Large intestine (tissue), 3 donors: Measurements from ENCODE around the gene FN3K. TPM values are rescaled to one million over a fixed set of nuclear protein-coding genes. Genes with fewer than 3 reads are reported as not detected.

ENCODE experiments used
- DNase-seq, 2 donors: peaks; one replicate each; pipeline versions ENCODE4 v3.0.0 to v3.0.0-alpha.2; 2013
- H3K27ac ChIP-seq: one replicate; pipeline ENCODE4 v1.5.1; 2013; ENCODE audit warnings: low read length
- H3K27me3 ChIP-seq: 2 replicates; pipeline ENCODE4 v1.6.1; 2013; ENCODE audit warnings: low read length; ENCODE audit not compliant: control insufficient read depth, insufficient read depth
- H3K36me3 ChIP-seq: 2 replicates; pipeline ENCODE4 v1.6.1; 2013; ENCODE audit warnings: low read length; ENCODE audit not compliant: control insufficient read depth, insufficient read depth
- H3K4me1 ChIP-seq: one replicate; pipeline ENCODE4 v1.6.1; 2013; ENCODE audit warnings: low read length; ENCODE audit not compliant: control insufficient read depth, insufficient read depth
- H3K4me3 ChIP-seq: one replicate; pipeline ENCODE4 v1.5.1; 2013; ENCODE audit warnings: low read length
- H3K9me3 ChIP-seq: one replicate; pipeline ENCODE4 v1.6.1; 2013; ENCODE audit warnings: mild to moderate bottlenecking, low read depth, low read length, moderate library complexity; ENCODE audit not compliant: control insufficient read depth
- WGBS: methylation state at CpG from one replicate; pipeline ENCODE4 v1.1.5; 2013; ENCODE audit warnings: low lambda C conversion rate; ENCODE audit not compliant: insufficient coverage; 5-methylcytosine and 5-hydroxymethylcytosine counted together
- polyA plus RNA-seq: library from polyadenylated mRNA; unstranded; fragments of 120-200 nt; gene quantifications from one replicate; pipeline ENCODE4 v1.2.1, GENCODE V29; 2013

The FN3K gene
- polyA plus RNA-seq, 1 donor, result 244 TPM

GRCh38 chr17:82797061-82797460, 61.6 kb downstream of the FN3K start:
- peaks cover 23% of the 10 kb centered on the region for H3K36me3 ChIP-seq

DNA sequence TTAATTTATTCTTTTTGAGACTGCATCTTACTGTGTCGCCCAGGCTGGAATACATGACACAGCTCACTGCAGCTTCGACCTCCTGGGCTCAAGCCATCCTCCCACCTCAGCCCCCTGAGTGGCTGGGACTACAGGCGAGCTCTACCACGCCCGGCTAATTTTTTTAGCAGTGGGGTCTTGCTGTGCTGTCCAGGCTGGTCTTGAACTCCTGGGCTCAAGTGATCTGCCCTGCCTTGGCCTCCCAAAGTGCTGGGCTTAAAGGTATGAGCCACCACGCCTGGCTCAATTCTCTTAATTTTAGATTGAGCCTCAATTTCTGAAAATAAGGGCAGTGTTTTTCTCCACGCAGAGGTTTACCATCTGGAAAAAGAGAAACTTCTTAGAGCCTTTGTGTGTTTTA, 63.3 kb downstream of the FN3K start:
- Histone ChIP-seq H3K4me3 (no peak overlapping the region), H3K27me3 (no peaks in the 10 kb centered on the region), H3K36me3 (peaks cover 23% of the 10 kb centered on the region), H3K27ac (no peak overlapping the region), H3K9me3 (peaks cover 8% of the 10 kb centered on the region), H3K4me1 (no peaks in the 10 kb centered on the region)
- WGBS, result no CpG with 5 or more reads among the region's 7 CpGs
- DNase-seq, result no peak

More at GRCh38 chr17:82797061-82797460, 61.6 kb downstream of the FN3K start:
- no peak for DNase-seq
- Histone ChIP-seq H3K27ac (no peak overlapping the region), H3K4me3 (no peak overlapping the region), H3K27me3 (no peaks in the 10 kb centered on the region), H3K9me3 (peaks cover 8% of the 10 kb centered on the region), H3K4me1 (no peaks in the 10 kb centered on the region)
- no CpG with 5 or more reads among the region's 9 CpGs for WGBS

DNA sequence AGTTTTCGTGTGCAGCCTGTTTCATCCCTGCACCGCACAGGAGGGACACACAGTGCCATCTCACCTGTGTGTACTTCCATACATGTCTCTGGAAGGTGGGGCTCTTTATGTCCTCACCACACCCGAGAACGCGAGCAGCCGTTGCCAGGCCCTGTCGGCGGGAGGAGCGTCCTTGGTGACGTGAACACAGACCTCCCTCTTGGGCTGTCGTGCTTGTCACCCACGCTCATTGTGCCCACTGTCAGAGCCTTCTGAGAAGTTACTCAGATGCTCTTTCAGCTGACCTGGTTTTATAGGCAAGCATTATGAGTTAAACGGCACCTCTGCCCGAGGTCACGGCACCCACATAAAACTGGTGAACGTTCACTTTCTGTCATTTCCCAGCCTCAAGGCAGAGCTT, 64.2 kb downstream of the FN3K start:
- DNase-seq, result no peak
- peaks cover 23% of the 10 kb centered on the region for H3K36me3 ChIP-seq
- WGBS, result no CpG with 5 or more reads among the region's 16 CpGs

More for the DNA sequence above, 64.2 kb downstream of the FN3K start:
- no peaks in the 10 kb centered on the region for H3K4me1 ChIP-seq
- no peak overlapping the region for H3K27ac ChIP-seq
- peaks cover 8% of the 10 kb centered on the region for H3K9me3 ChIP-seq
- H3K27me3 ChIP-seq, result no peaks in the 10 kb centered on the region
- H3K4me3 ChIP-seq, result no peak overlapping the region

Other genes starting within 250 kb of the FN3K start
- 29.7 TPM for gene FOXK2, start 215.9 kb upstream of the FN3K start, polyA plus RNA-seq
- 65.7 TPM for gene WDR45B, start 87.2 kb upstream of the FN3K start, polyA plus RNA-seq
- 18.0 TPM for gene RAB40B, start 36.9 kb upstream of the FN3K start, polyA plus RNA-seq
- gene FN3KRP, start 18.9 kb upstream of the FN3K start, polyA plus RNA-seq, result 44.2 TPM
- gene TBCD, start 16.4 kb downstream of the FN3K start, polyA plus RNA-seq, result 81.9 TPM
- gene ZNF750, start 104.4 kb downstream of the FN3K start, polyA plus RNA-seq, result 0.18 TPM